ENCODE data around the gene PRKCA. TPM values are rescaled to one million over a fixed set of nuclear protein-coding genes. Genes with fewer than 3 reads are reported as not detected.

The PRKCA gene
- total RNA-seq, 1 experiment from 2014 or later: 29.5 TPM

DNA sequence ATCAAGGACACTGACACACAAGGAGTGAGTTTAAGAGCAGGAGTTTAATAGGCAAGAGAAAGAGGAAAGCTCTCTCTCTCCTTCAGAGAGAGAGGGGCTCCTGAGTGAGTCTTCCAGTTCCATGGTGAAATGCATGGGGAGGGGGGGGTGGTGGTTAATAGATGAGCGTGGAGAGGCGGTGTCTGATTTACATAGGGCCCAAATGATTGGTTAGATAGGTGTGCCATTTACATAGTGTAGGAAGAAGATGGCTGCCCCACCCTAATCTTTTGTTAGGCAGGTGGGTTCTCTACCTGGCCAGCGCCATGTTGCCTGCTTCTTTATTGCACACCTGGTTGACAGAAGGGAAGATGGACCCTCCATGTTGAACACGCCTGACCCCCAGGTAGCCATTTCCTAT, 282.5 kb downstream of the PRKCA start:
- POLR2A ChIA-PET: no interaction called here
- peaks cover 9% of the 10 kb centered on the region; the same call in 1 of the 2 replicates for H3K36me3 Mint-ChIP-seq
- no peak overlapping the region for H3K27ac Mint-ChIP-seq
- peaks cover 27% of the 10 kb centered on the region for H3K4me1 Mint-ChIP-seq
- CTCF ChIA-PET: no interaction called here
- ATAC-seq (peak; percentile 63), DNase-seq (ENCODE audit: low spot score) (no peak)
- TF ChIP-seq ETV6 (CRISPR knock-in tag; IDR thresholded peaks at IDR 0.05): no peak
- no peak for TF ChIP-seq PRRX2 (CRISPR knock-in tag; IDR thresholded peaks at IDR 0.05)
- no peak for TF ChIP-seq ZNF317 (CRISPR knock-in tag; IDR thresholded peaks at IDR 0.05; ENCODE audit: borderline replicate concordance, low read depth)
- TF ChIP-seq ELF4 (CRISPR knock-in tag; IDR thresholded peaks at IDR 0.05; ENCODE audit: low read depth): no peak
- TF ChIP-seq, protein P1, sequence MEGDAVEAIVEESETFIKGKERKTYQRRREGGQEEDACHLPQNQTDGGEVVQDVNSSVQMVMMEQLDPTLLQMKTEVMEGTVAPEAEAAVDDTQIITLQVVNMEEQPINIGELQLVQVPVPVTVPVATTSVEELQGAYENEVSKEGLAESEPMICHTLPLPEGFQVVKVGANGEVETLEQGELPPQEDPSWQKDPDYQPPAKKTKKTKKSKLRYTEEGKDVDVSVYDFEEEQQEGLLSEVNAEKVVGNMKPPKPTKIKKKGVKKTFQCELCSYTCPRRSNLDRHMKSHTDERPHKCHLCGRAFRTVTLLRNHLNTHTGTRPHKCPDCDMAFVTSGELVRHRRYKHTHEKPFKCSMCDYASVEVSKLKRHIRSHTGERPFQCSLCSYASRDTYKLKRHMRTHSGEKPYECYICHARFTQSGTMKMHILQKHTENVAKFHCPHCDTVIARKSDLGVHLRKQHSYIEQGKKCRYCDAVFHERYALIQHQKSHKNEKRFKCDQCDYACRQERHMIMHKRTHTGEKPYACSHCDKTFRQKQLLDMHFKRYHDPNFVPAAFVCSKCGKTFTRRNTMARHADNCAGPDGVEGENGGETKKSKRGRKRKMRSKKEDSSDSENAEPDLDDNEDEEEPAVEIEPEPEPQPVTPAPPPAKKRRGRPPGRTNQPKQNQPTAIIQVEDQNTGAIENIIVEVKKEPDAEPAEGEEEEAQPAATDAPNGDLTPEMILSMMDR (IDR thresholded peaks at IDR 0.05): no peak
- TF ChIP-seq FOXP1 (CRISPR knock-in tag; IDR thresholded peaks at IDR 0.05; ENCODE audit: borderline replicate concordance): no peak
- no peak for TF ChIP-seq RORB (CRISPR knock-in tag; IDR thresholded peaks at IDR 0.05)
- TF ChIP-seq ZNF121 (CRISPR knock-in tag; IDR thresholded peaks at IDR 0.05): no peak
- no peak overlapping the region for H3K4me3 Mint-ChIP-seq
- no peaks in the 10 kb centered on the region for H3K27me3 Mint-ChIP-seq (ENCODE audit: low read depth)
- peaks cover 21% of the 10 kb centered on the region for H3K9me3 Mint-ChIP-seq

DNA sequence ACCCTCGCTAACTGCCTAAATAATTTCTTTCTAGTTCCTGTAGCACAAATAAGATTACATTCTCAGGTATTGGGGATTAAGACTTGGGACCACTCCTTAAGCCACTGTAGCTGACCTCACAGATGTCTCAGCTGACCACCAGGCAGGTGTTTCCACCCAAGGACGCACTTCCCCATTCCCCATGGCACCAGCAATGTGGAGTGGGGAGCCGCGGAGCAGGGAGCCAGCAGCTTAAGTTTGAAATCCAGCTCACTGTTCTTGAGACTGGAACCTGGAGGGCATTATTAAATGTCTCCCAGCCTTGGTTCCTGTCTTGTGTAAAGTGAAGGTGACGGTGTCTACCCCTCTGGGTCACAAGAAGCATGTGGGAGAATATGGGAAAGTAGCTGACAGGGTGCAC, 283.1 kb downstream of the PRKCA start:
- no peak overlapping the region for H3K27ac Mint-ChIP-seq
- TF ChIP-seq ZNF416 (CRISPR knock-in tag; IDR thresholded peaks at IDR 0.05): no peak
- TF ChIP-seq ZNF219 (CRISPR knock-in tag; IDR thresholded peaks at IDR 0.05; ENCODE audit: borderline replicate concordance): no peak
- TF ChIP-seq ELF4 (CRISPR knock-in tag; IDR thresholded peaks at IDR 0.05; ENCODE audit: low read depth): no peak
- TF ChIP-seq CBFB (CRISPR knock-in tag; IDR thresholded peaks at IDR 0.05; ENCODE audit: low read depth): no peak
- TF ChIP-seq, protein P2, sequence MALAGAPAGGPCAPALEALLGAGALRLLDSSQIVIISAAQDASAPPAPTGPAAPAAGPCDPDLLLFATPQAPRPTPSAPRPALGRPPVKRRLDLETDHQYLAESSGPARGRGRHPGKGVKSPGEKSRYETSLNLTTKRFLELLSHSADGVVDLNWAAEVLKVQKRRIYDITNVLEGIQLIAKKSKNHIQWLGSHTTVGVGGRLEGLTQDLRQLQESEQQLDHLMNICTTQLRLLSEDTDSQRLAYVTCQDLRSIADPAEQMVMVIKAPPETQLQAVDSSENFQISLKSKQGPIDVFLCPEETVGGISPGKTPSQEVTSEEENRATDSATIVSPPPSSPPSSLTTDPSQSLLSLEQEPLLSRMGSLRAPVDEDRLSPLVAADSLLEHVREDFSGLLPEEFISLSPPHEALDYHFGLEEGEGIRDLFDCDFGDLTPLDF (CRISPR knock-in tag; IDR thresholded peaks at IDR 0.05): no peak
- TF ChIP-seq, protein P3, sequence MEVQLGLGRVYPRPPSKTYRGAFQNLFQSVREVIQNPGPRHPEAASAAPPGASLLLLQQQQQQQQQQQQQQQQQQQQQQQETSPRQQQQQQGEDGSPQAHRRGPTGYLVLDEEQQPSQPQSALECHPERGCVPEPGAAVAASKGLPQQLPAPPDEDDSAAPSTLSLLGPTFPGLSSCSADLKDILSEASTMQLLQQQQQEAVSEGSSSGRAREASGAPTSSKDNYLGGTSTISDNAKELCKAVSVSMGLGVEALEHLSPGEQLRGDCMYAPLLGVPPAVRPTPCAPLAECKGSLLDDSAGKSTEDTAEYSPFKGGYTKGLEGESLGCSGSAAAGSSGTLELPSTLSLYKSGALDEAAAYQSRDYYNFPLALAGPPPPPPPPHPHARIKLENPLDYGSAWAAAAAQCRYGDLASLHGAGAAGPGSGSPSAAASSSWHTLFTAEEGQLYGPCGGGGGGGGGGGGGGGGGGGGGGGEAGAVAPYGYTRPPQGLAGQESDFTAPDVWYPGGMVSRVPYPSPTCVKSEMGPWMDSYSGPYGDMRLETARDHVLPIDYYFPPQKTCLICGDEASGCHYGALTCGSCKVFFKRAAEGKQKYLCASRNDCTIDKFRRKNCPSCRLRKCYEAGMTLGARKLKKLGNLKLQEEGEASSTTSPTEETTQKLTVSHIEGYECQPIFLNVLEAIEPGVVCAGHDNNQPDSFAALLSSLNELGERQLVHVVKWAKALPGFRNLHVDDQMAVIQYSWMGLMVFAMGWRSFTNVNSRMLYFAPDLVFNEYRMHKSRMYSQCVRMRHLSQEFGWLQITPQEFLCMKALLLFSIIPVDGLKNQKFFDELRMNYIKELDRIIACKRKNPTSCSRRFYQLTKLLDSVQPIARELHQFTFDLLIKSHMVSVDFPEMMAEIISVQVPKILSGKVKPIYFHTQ (CRISPR knock-in tag; IDR thresholded peaks at IDR 0.05): no peak
- TF ChIP-seq ZNF138 (CRISPR knock-in tag; conservative IDR thresholded peaks at IDR 0.05): no peak
- TF ChIP-seq SOX15 (CRISPR knock-in tag; IDR thresholded peaks at IDR 0.05): no peak
- TF ChIP-seq JUN (CRISPR knock-in tag; IDR thresholded peaks at IDR 0.05): no peak
- TF ChIP-seq, protein P4, sequence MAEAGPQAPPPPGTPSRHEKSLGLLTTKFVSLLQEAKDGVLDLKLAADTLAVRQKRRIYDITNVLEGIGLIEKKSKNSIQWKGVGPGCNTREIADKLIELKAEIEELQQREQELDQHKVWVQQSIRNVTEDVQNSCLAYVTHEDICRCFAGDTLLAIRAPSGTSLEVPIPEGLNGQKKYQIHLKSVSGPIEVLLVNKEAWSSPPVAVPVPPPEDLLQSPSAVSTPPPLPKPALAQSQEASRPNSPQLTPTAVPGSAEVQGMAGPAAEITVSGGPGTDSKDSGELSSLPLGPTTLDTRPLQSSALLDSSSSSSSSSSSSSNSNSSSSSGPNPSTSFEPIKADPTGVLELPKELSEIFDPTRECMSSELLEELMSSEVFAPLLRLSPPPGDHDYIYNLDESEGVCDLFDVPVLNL (CRISPR knock-in tag; IDR thresholded peaks at IDR 0.05; ENCODE audit: borderline replicate concordance, low read depth): no peak

DNA sequence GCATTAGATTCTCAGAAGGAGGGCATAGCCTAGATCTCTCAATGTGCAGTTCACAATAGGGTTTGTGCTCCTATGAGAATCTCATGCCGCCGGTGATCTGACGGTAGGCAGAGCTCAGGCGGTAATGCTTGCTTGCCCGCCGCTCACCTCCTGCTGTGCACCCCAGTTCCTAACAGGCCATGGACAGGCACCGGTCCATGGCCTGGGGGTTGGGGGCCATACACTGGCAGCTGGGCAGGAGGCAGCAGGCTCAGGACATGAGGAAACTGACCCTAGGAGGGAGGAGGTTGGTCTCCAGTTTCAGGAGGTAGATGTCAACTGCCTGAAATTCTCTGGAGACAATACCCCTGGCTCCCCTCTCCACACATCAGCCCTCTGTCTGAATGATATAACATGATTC, 287.5 kb downstream of the PRKCA start:
- POLR2A ChIA-PET: no interaction called here
- H3K36me3 Mint-ChIP-seq: peaks cover 5% of the 10 kb centered on the region; the same call in 1 of the 2 replicates
- H3K27ac Mint-ChIP-seq: no peak overlapping the region
- no peaks in the 10 kb centered on the region for H3K27me3 Mint-ChIP-seq (ENCODE audit: low read depth)
- peaks cover 16% of the 10 kb centered on the region for H3K9me3 Mint-ChIP-seq
- peaks cover 13% of the 10 kb centered on the region for H3K4me1 Mint-ChIP-seq
- no peak for DNase-seq (ENCODE audit: low spot score)
- H3K4me3 Mint-ChIP-seq: no peak overlapping the region
- CTCF ChIA-PET: no interaction called here
- ATAC-seq: no peak
- TF ChIP-seq, protein P5, sequence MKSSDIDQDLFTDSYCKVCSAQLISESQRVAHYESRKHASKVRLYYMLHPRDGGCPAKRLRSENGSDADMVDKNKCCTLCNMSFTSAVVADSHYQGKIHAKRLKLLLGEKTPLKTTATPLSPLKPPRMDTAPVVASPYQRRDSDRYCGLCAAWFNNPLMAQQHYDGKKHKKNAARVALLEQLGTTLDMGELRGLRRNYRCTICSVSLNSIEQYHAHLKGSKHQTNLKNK (CRISPR knock-in tag; IDR thresholded peaks at IDR 0.05): no peak
- TF ChIP-seq ZNF219 (CRISPR knock-in tag; IDR thresholded peaks at IDR 0.05; ENCODE audit: borderline replicate concordance) (no peak), GABPB1 (CRISPR knock-in tag; IDR thresholded peaks at IDR 0.05) (no peak), FOXP1 (CRISPR knock-in tag; IDR thresholded peaks at IDR 0.05; ENCODE audit: borderline replicate concordance) (no peak), GTF2I (CRISPR knock-in tag; conservative IDR thresholded peaks at IDR 0.05) (no peak), NFE2L1 (CRISPR knock-in tag; IDR thresholded peaks at IDR 0.05) (no peak), NR3C1 (CRISPR knock-in tag; conservative IDR thresholded peaks at IDR 0.05; ENCODE audit: low read depth) (no peak), NFYB (CRISPR knock-in tag; conservative IDR thresholded peaks at IDR 0.05; ENCODE audit: low read depth) (no peak), TP53 (CRISPR knock-in tag; IDR thresholded peaks at IDR 0.05) (no peak), CREB1 (CRISPR knock-in tag; IDR thresholded peaks at IDR 0.05) (no peak), ZNF317 (CRISPR knock-in tag; IDR thresholded peaks at IDR 0.05; ENCODE audit: borderline replicate concordance, low read depth) (no peak)
- TF ChIP-seq, protein P6, sequence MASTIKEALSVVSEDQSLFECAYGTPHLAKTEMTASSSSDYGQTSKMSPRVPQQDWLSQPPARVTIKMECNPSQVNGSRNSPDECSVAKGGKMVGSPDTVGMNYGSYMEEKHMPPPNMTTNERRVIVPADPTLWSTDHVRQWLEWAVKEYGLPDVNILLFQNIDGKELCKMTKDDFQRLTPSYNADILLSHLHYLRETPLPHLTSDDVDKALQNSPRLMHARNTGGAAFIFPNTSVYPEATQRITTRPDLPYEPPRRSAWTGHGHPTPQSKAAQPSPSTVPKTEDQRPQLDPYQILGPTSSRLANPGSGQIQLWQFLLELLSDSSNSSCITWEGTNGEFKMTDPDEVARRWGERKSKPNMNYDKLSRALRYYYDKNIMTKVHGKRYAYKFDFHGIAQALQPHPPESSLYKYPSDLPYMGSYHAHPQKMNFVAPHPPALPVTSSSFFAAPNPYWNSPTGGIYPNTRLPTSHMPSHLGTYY (CRISPR knock-in tag; IDR thresholded peaks at IDR 0.05): no peak

More for the DNA sequence above, 283.1 kb downstream of the PRKCA start:
- H3K4me1 Mint-ChIP-seq: peaks cover 22% of the 10 kb centered on the region
- no peak for DNase-seq (ENCODE audit: low spot score)
- ATAC-seq: no peak
- ChIA-PET CTCF (no interaction called here), POLR2A (no interaction called here)
- no peak overlapping the region for H3K4me3 Mint-ChIP-seq
- H3K36me3 Mint-ChIP-seq: peaks cover 9% of the 10 kb centered on the region; the same call in 1 of the 2 replicates
- H3K9me3 Mint-ChIP-seq: peaks cover 21% of the 10 kb centered on the region
- no peaks in the 10 kb centered on the region for H3K27me3 Mint-ChIP-seq (ENCODE audit: low read depth)

Data from WTC11 (cell line).